Femur (tissue), 1 donor: ENCODE measurements around the gene B4GALT5.

Source experiments
- DNase-seq: peaks from one replicate; pipeline ENCODE4 v3.0.0-alpha.2; 2017

B4GALT5 gene

GRCh38 chr20:49601153-49601924, 112.3 kb downstream of the B4GALT5 start:
- DNase-seq: no peak

- no peak for DNase-seq
Observed at GRCh38 chr20:49599746-49600113, 113.9 kb downstream of the B4GALT5 start.

- DNase-seq: no peak
Observed at GRCh38 chr20:49597825-49598395, 115.8 kb downstream of the B4GALT5 start.

- DNase-seq: peak; percentile 71
Observed at GRCh38 chr20:49595811-49596561, 117.7 kb downstream of the B4GALT5 start.

- no peak for DNase-seq
Observed at GRCh38 chr20:49595346-49595745, 118.3 kb downstream of the B4GALT5 start.

- no peak for DNase-seq
Observed at GRCh38 chr20:49594931-49595315, 118.8 kb downstream of the B4GALT5 start.

GRCh38 chr20:49594143-49594930, 119.3 kb downstream of the B4GALT5 start:
- peak; percentile 88 for DNase-seq

- DNase-seq: peak; percentile 56
Observed at GRCh38 chr20:49593466-49594142, 120.1 kb downstream of the B4GALT5 start.

- no peak for DNase-seq
Observed at GRCh38 chr20:49592120-49592519, 121.6 kb downstream of the B4GALT5 start.

- no peak for DNase-seq
Observed at GRCh38 chr20:49591217-49591865, 122.3 kb downstream of the B4GALT5 start.

- no peak for DNase-seq
Observed at GRCh38 chr20:49590163-49591017, 123.3 kb downstream of the B4GALT5 start.

GRCh38 chr20:49589747-49590146, 123.9 kb downstream of the B4GALT5 start:
- DNase-seq: no peak

- DNase-seq: no peak
Observed at GRCh38 chr20:49587111-49587570, 126.5 kb downstream of the B4GALT5 start.

GRCh38 chr20:49585585-49586245, 128.0 kb downstream of the B4GALT5 start:
- no peak for DNase-seq

- no peak for DNase-seq
Observed at GRCh38 chr20:49584418-49585382, 129.0 kb downstream of the B4GALT5 start.

- peak; percentile 89 for DNase-seq
Observed at GRCh38 chr20:49583669-49584417, 129.8 kb downstream of the B4GALT5 start.

GRCh38 chr20:49583343-49583668, 130.4 kb downstream of the B4GALT5 start:
- DNase-seq: no peak
